HG03097 (cell line): ENCODE results near the gene PCDHA10.

Experiments used
- ATAC-seq: cut with Tn5 transposase; IDR thresholded peaks from one replicate; pipeline ENCODE4 v1.9.1; 2021; ENCODE audit not compliant: unreplicated experiment, low FRiP score

PCDHA10 gene

GRCh38 chr5:140883373-140883772 is 27.7 kb downstream of the PCDHA10 start:
- no peak for ATAC-seq

- no peak for ATAC-seq
Measured at GRCh38 chr5:140883927-140884697, 28.4 kb downstream of the PCDHA10 start.

GRCh38 chr5:140916325-140916724 is 60.6 kb downstream of the PCDHA10 start:
- ATAC-seq = no peak
